Fibroblast of lung (primary cell): Measurements from ENCODE around the gene HOXA7.

Experiments
- EZH2 ChIP-seq: IDR thresholded peaks from 2 replicates; pipeline ENCODE4 v1.5.1; 2012; ENCODE audit warnings: low read length, control low read depth, mild to moderate bottlenecking; ENCODE audit errors: missing control alignments
- TF ChIP-seq, protein P1 (sequence below), 2 donors: IDR thresholded peaks in 1 of 2; conservative IDR thresholded peaks in 1 of 2; 1 replicate in 1 of 2; 2 replicates in 1 of 2; pipeline ENCODE4 v1.5.1; 2011 to 2012; ENCODE audit warnings: low read length in 2 of 2, control low read depth in 1 of 2, inconsistent platforms in 1 of 2, low read depth in 1 of 2, mild to moderate bottlenecking in 1 of 2

DNA sequence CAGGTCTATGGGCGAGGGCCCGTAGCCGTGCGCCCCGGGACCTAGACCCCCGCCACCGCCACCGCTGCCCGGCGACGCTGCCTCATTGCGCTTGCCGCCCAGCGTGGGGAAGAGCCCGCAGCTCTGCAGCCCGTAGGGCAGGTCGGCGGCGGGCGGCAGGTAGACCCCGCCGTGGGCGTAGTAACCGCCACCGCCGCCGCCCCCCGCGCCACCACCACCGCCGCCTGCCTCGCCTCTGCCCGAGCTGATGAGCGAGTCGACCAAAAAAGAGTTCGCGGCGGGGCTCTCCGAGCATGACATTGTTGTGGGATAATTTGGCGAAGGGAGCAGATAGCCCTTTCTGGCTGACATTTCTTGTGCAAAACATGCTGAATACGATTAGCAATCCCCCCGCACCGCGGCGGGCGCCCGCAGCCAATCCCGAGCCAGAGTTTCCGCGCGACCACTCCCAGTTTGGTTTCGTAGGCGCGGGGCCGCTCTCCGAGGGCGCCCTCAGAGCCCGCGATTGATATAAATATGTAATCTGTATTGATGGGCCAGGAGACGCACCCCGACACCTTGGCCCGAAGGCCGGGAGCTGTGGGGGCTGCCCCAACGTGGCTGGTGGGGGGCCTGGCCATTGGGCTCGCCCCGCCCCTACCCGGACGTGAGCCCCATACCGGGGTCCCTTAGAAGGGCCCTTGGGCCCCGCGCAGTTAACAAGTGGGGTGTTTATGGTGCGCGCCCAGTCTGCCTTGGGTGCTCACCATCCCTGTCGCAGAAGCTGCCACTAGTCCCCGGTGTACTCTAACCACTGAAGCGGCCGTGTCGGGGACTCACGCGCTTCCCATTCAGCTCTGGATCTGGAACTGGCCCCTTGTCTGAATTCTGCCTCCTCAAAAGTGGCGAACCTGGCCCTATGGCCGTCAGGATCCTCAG lies 17.7 kb upstream of the HOXA7 start, which contains the start of gene HOXA10:
- TF ChIP-seq, protein P1, sequence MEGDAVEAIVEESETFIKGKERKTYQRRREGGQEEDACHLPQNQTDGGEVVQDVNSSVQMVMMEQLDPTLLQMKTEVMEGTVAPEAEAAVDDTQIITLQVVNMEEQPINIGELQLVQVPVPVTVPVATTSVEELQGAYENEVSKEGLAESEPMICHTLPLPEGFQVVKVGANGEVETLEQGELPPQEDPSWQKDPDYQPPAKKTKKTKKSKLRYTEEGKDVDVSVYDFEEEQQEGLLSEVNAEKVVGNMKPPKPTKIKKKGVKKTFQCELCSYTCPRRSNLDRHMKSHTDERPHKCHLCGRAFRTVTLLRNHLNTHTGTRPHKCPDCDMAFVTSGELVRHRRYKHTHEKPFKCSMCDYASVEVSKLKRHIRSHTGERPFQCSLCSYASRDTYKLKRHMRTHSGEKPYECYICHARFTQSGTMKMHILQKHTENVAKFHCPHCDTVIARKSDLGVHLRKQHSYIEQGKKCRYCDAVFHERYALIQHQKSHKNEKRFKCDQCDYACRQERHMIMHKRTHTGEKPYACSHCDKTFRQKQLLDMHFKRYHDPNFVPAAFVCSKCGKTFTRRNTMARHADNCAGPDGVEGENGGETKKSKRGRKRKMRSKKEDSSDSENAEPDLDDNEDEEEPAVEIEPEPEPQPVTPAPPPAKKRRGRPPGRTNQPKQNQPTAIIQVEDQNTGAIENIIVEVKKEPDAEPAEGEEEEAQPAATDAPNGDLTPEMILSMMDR (conservative IDR thresholded peaks at IDR 0.05 in 1 of 2, IDR thresholded peaks at IDR 0.05 in 1 of 2; ENCODE audit: low read depth in 1 of 2, low read length in 2 of 2), result no peak
- peak; percentile 80 for TF ChIP-seq EZH2
